NCI-H774 (cell line): Measurements from ENCODE around the gene SLC39A11.
"Not testable (repeated sequence)": the region's sequence is repeated elsewhere in the genome, so short reads cannot be mapped to it uniquely, and the experiment has no call there.

Experiments used
- DNase-seq: peaks from one replicate; lab custom pipeline; 2025; lab: John Stamatoyannopoulos, UW

SLC39A11 gene

DNA sequence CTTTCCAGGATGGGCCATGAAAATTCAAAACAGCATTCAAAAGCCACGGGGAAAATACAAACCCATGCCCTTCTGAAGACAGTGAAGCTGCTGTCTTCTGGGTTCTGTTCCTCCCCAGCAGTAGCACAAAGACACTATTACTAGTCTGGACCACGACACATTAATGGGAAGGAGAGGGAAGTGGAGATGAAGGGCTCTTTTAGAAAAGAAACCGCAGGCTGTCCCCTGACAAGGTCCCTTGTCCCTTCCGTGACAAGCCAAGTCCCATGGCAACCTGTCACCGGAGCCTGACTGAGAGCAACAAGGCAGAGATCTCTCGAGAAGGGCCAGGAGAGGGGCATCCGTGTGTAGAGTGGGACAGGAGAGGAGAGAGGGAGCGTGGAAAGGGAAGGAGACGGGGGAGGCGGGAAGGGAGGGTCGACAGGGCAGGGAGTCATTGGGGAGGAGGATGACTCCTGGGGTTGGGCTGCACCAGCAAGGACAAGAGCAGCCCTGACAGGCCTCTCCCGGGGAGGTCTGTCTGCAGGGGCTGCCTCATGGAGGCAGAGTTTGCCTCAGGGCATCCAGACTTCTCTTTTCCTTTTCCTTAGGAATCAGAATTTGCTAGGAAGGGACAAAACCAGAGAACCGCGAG is 436.2 kb downstream of the SLC39A11 start:
- no peak for DNase-seq

DNA sequence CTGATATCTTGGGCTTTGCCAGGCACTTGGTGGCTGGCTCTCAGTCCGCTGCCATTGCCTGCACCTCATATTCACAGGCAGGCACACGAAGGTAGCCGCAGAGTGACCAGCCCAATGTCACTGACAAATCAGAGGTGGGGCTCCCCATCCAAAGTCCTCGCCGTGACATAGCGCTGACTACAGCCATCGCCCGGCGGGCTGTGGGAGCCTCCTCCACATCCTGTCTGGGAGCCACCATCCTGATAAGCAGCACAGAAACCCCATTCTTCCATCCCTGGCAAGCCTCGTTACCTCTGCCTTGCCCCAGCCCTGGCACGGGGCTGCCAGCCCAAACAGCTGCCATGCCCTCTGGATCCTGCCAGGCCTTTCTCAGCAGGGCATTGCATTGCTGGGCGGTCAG is 437.8 kb downstream of the SLC39A11 start:
- DNase-seq = no peak

DNA sequence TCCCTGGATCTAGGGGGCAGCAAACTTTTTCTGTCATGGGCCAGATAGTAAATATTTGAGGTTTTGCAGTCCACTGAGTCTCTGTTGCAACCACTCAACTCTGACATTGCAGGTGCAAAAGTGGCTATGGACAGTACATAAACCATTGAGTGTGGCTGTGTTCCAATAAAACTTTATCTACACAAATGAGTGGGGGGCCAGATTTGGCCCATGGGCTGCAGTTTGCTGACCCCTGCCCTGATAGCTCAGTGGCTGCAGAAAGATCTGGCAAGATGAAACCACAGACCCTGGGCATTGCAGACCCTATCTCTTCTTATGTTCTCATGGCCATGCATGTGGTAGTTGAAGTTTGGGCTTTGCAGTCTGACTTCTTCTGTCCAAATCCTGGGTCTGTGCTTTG is 440.5 kb downstream of the SLC39A11 start:
- DNase-seq = no peak

DNA sequence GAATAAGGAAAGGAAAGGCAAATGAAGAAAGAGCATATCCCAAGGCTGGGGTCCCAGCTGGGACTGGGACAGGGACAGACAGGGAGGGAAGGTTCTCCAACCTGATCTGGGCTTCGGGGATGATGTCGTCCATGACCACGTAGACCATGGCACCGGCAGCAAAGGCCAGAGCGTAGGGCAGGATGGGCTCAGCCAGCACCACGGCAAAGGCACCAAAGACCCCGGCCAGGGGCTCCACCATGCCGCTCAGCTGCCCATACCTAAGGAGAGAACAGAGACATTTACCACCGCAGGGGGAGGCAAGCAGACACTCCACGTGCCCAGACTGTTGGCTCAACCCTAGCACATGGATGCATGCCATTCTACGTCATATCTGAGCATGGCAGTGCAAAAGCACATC is 443.8 kb downstream of the SLC39A11 start:
- DNase-seq = no peak

DNA sequence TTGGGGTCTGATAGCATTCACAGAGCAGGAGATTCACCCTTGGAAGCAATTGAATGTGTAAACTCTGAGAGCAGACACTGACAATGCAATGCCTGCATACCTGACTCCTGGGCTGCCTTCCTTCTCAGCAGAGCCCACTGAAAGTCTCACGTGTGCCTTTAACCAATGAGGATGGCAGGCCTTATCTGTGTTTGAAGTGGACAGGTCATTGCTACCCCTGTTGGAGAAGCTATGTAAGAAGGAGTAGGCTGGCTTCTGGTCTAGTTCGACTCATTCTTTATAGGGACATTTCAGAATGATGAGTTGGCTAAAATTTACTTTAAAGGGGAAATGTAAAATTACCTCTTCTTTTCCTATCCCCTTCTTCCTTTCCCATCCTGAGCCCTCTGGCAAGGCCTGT is 446.3 kb downstream of the SLC39A11 start:
- DNase-seq = no peak

DNA sequence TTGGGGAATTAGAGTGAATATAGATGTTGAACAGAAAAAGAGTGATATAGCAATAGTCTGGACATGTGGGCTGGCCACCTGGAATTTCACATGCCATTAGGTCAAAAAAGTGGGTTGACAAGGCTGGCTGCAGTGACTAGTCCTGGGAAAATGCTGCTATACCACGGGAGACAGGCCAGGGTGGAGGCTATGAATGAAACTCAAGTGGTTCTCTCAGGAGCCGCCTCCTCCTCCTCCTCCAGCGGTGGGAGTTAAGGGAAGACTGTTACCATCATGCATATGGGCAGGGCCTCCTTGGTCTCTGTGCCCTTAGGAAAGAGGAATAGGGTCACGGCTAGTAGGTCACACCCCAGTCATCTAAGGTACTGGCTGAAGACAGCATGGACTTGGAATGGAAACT is 448.0 kb downstream of the SLC39A11 start:
- DNase-seq = no peak

DNA sequence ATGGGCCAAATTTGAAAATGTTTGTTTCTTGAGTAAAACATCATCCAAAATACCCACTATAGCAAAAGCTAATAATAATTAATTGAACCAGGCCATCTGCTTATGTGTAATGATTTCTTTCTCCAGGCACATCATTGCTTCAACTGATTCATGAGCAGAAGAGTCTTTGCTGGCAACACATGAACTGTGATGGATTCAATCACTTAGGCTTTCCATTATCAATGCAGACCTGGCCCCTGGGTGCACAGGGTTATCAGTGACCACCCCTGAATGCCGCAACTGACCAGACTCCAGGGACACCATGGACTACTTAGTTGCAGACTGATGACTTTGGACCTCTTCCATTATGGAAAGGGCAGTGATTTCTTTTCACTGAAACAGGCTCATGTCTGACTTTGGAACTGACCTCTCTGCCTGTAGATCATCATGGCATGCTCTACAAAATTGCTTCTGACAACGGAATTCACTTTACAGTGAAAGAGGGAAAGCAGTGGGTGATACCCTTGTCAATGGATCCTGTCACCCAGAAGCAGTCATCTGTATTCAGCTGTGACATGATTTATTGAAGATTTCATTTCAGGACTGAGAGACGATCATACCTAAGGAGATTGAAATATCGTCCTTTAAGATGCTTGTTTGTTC is 448.8 kb downstream of the SLC39A11 start:
- no peak for DNase-seq

DNA sequence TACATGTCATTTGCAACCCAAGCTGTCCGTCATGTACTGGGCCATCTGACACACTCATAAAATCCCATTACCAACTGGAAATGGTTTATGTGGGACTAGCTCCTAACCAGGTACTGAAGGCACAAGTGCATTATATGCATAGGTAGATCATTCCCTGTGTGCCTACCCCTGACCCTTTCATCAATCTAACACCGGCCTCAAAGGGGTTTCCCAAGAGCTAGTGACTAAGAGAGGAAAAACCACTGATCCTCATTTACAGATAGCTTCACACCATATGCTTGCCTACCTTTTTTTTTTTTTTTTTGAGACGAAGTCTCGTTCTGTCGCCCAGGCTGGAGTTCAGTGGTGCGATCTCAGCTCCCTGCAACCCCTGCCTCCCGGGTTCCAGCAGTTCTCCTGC is 449.8 kb downstream of the SLC39A11 start:
- DNase-seq = no peak

DNA sequence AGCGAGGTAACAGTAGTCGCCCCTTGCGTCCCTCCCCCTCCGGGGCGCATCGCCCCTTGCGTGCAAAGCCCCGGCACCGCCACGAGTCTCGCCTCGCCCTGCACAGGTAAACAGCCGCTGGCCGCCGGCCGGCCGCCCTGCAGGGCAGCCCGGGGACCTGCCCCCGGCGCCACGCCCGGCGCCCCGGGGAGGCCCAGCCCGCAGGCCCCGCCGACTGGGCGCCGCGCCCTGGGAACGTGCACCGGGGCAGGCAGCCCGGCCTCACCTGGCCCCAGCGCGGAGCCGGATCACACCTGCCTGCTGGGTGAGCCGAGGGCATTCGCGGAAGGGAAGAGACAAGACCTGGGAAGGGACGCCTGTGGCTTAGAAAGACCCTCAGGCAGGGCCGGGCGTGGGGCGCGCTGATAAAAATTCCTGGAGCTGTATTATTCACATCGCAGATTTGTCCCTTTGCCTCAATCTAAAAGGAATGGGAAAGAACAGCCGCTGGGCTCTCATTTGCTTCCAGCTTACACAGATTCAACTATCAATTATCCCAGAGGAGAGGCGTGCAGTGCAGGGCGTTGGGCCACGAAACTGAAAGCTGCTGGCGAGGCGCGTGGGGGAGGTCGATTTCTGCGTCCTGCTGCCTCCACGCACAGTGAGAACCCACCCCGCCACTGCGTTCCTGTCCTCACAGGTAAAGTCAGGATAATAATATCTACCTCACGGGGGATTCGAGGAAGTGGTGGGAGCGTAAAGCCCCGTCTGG is 451.9 kb downstream of the SLC39A11 start:
- DNase-seq = peak; percentile 64

DNA sequence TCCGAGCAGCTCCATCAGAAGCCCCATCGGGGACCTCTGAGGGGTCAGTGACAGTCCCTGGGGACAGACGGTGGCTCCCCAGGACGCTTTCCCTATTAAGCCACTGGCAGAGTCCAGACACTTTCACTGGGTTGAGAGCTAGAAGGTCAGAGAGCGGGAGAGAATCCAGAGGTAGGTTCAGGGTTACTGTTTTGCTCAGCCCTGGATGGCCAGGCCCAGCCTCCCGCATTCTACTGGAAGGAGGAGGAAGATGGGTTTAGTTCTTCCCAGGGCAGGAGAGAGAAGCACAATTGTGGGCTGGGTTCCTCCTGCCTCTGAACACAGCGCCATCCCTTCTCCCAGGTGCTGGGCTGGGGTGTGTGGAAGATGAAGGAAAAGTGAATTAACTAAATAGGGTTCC is 452.8 kb downstream of the SLC39A11 start:
- no peak for DNase-seq

DNA sequence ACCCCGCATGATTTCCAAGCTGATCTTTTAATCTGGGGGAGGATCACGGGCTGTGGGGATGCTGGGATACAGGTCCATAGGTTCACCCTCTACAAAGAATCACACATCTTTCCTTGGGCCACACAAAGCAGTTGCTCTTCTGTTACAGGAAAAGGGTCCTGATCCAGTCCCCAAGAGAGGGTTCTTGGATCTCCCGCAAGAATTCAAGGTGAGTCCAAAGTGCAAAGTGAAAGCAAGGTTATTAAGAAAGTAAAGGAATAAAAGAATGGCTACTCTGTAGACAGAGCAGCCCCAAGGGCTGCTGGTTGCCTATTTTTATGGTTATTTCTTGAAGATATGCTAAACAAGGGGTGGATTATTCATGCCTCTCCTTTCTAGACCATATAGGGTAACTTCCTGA is 453.6 kb downstream of the SLC39A11 start:
- not testable (repeated sequence) for DNase-seq

DNA sequence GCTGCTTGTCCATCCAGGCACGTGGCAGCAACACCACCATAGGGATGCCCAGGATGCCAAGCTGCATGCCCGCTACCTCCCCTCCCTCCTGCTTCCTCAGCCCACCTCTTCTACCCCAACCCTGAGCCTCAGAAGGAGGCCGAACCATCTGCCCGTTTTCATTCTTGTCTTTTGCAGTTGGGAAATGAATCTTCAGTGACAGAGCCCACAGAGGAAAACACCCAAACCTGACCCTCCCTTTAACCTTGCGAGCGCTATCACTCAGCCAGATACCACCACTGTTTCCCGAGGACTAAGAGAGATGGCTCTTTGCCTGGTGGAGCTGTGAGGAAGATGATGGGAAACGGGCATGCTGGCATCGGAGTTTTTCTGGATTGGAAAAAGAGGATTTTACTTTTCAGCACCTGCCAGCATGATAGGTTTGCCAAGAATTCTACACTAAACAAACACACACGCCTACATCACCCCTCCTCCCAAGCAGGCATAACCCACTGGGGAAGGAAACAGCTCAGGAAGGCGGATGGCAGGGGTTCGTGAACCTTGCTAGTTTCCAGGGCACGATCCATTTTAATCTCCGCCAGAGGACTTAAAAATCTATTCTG is 457.4 kb downstream of the SLC39A11 start:
- DNase-seq = no peak

DNA sequence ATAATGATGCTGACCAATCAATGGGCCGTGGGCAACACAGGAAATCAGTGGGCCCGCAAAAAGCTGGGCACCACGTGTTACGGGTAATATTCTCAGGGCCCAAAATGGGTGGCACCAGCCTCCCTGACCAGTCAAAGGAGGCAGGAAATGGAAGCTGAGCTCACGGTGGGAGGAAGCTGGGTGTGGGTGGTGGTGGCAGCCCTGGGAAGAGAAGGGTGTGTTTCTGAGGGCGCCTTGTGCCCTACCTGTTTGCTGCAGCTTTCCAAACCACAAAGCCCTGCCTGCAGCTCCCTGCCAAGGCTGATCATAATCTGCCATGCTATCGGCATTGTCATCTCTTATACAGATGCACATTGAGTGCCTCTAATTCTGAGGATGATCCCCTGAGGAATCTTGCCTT is 457.9 kb downstream of the SLC39A11 start:
- DNase-seq = peak; percentile 12

DNA sequence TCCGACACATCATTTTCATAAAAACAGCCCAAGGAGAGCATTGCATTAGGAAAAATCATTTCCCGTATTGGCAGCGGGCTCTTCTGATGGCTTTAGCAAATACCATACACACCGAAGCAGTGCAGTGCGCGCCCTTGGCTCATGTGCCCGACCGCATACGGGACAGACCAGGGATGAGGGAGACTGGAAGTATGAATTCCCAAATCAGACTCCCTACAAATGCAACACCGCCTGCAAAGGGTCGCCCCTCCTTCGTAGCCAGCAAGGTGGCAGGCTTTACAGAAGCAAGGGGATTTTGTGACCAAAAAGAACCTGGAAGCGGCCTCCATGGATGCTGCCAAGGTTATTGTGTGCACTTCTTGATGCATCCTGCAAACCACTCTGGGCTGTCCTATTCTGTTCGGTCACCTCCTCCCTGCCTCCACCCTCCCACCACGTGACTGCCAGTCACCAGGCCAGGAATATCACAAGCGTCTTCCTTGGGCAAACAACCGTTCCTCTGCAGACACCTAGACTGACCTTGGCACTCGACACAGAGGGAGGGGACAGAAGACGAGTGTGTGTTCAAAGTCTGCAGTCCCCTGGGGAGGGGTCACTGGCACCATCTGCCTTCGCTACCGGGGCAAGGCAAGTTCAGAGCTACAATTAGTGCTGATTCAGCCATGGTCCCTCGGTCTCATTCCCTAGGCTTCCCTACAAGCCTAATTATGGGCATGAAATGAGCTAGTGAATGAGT is 460.4 kb downstream of the SLC39A11 start:
- peak; percentile 89 for DNase-seq

DNA sequence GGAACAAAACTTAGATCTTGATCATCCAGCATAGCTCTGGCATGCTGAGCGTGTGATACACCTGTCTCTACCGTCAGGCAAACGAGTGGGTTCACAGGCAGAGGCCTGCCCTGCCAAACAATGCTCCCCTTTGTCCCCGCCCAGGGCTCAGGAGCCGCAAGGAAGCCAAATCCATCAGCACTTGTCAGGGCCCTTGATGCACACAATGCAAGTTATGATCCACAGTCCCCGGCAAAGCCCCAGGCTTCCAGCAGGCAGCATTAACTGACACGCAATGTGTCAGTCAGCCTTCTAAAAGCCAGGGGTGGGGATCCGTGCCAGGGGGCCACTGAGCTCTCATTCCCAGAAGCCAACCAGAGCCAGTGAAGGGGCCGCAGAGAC is 460.9 kb downstream of the SLC39A11 start:
- peak; percentile 94 for DNase-seq

DNA sequence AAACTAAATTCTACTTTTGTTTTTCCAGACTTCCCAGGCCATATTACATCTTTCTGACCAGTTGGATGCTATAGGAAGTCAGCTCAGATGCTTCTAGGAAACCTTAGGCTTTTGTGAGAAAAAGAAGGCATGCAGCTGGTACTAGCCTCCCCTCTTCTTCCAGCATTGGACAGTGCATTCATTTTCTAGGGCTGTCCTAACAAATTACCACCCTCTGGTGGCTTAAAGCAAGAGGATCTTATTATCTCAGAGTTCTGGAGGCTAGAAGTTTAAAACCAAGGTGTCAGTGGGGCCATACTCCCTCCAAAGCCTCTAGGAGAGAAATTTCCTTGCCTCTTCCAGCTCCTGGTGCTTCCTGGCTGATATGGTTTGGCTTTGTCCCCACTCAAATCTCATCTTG is 467.8 kb downstream of the SLC39A11 start:
- DNase-seq = no peak

DNA sequence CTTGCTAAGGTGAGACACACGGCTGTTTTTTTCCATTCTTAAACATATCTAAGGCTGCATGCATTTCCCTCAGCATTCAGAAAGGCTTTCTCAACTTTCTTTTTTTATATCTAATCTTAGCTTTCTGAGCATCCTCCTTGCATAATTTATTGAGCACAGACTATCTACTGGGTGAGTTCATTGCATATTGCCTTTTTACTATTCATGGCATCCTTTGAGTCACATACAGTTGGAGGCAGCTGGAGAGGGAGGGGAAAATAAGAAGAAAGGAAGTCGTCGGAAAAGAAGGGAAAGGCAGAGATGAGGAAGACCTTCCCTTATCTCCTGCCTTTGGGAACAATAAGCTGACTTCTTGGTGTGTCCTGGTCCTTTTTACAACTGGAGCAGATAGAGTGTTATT is 468.3 kb downstream of the SLC39A11 start:
- no peak for DNase-seq

DNA sequence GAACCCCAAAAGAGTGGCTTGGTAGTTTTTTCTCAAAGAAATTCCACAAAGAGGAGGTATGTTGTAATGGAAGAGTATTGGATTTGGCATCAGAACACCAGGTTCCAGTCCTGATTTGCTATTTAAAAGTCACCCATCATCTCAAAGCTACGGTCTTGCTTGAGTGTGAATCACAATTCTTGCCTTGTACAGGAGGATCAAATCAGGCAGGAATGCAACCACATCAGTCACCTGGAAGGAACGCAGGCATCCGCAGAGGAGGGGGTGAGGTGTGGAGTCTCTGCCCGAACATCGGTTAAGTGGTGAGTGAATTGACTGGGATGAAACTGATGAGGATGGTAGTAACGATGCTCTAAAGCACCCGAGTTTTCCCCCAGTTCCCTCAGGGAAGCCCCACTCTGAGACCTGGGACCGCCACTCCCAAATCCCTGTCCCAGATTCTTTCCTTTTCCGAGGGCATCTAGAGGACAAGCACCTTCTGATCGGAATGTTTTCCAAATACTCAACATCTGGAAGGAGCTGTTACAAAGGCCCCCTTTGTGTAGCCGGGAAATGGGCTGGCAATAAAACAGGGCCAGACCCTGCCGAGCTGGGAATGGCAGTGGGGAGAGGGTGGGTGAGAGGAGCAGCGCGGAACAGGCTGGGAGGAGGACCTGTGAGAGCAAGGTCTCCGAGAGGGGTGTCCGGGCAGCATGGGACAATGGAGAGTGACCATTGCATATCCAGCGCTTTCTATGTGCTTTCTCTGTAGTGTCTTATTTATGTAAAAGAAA is 469.6 kb downstream of the SLC39A11 start:
- no peak for DNase-seq

DNA sequence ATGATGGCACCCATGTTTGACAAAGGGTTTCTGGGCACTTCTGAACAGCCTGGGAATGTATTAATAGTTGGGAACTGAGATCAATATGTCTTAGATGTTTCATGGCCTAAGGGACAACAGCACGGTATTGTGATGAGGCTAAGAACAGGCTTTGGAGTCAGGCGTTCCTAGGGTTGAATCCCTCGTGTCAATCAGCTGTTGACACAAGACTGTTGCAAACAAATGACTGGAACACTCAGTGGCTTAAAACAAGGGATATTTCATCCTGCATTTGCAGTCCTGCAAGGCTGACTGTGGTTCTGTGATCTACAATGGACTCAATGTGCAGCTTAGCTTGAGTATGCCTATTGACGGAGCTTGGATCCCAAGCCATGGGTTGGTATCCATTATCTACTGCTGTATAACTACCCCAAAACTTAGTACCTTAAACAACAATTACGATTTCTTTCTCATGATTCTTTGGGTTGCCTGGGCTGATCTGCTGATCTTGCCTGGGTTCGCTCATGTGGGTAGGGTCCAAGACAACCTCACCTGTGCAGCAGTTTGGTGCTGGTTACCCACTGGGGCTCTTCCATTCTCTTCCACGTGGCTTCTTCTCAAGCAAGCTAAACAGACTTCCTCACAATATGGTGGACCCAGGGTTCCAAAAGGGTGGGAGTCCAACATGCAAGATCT is 472.4 kb downstream of the SLC39A11 start:
- no peak for DNase-seq

DNA sequence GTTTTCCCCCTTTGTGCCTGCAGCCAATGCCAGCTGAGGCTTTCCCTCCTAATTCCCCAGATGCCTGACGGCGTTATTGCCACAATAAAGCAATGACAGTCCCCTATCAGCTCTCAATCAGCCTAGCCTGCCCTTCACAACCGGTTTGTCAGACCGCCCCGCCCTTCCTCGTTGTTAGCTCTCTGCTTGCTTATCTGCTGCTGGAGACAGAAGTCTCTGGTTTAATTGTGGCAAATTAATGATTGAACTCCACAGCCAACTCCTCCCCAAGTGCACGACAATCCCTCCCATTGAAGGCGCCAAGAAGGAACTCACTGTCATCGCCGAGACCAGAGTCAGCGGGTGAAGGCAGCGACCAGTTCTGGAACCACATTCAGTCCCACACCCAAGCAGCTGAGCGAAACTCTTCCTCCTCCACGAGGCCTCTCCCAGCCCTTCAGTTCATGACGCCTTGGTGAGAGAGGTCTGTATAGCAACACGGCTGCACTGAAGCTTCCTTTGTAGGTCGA is 474.4 kb downstream of the SLC39A11 start:
- DNase-seq = no peak

DNA sequence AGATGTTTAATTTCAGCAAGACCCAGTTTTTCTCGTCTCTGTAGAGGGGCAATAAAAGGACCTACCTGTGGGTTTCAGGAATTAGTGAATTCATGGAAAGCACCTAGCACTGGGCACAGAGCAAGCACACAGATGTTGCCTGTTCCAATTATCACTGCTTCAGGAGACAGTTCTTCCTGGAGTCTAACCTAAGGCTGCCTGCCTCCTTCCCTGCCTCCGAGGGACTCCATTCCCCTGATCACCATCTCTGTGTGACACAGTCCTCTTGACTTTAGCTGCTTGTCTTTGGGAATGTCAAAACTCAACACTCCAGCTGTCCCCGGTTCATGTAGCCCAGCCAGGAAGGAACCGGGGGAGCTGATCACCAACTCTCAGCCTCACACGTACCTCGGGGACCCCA is 474.9 kb downstream of the SLC39A11 start:
- no peak for DNase-seq
